GM23338 (cell line): ENCODE data around the gene SERPINA5. TPM values are rescaled to one million over a fixed set of nuclear protein-coding genes. Genes with fewer than 3 reads are reported as not detected.

Experiments
- ATAC-seq: fragments of 200-7000 bp; cut with Tn5 transposase; 3 replicates; pipeline ENCODE4 v1.9.1; 2020
- DNase-seq: peaks from one replicate; pipeline ENCODE4 v3.0.0-alpha.2; 2015; ENCODE audit warnings: low spot score
- H2AFZ ChIP-seq: fragments of 200-600 bp; sonication (generic); 2 replicates; pipeline ENCODE4 v1.8.0; 2016; ENCODE audit warnings: antibody characterized with exemption, mild to moderate bottlenecking, moderate library complexity
- H3F3A ChIP-seq: fragments of 200-600 bp; sonication (generic); replicated peaks from 2 replicates; pipeline ENCODE4 v1.8.0; 2017; ENCODE audit warnings: antibody characterized with exemption, mixed run types, low read depth
- H3K27ac ChIP-seq: fragments of 200-600 bp; sonication (generic); 2 replicates; pipeline ENCODE4 v1.6.1; 2016; ENCODE audit warnings: low read depth
- H3K27me3 ChIP-seq: fragments of 200-600 bp; sonication (generic); 2 replicates; pipeline ENCODE4 v1.8.0; 2016; ENCODE audit warnings: mild to moderate bottlenecking, mixed run types, moderate library complexity; ENCODE audit not compliant: insufficient read depth
- H3K36me3 ChIP-seq: fragments of 200-600 bp; sonication (generic); 2 replicates; pipeline ENCODE4 v1.8.0; 2016; ENCODE audit warnings: mild to moderate bottlenecking; ENCODE audit not compliant: insufficient read depth
- H3K4me1 ChIP-seq: fragments of 200-600 bp; sonication (generic); 2 replicates; pipeline ENCODE4 v1.8.0; 2016; ENCODE audit warnings: mild to moderate bottlenecking, moderate library complexity; ENCODE audit not compliant: insufficient read depth
- H3K4me2 ChIP-seq: fragments of 200-600 bp; sonication (generic); 2 replicates; pipeline ENCODE4 v1.7.1; 2017; ENCODE audit warnings: mixed run types
- H3K4me3 ChIP-seq: fragments of 200-600 bp; sonication (generic); 2 replicates; pipeline ENCODE4 v1.6.1; 2016; ENCODE audit warnings: mixed run types
- H3K79me2 ChIP-seq: fragments of 200-600 bp; sonication (generic); replicated peaks from 2 replicates; pipeline ENCODE4 v1.8.0; 2017; ENCODE audit warnings: mild to moderate bottlenecking; ENCODE audit not compliant: insufficient read depth
- H3K9me2 ChIP-seq: fragments of 200-600 bp; sonication (generic); 2 replicates; pipeline ENCODE4 v1.8.0; 2017; ENCODE audit not compliant: insufficient read depth
- H4K20me1 ChIP-seq: fragments of 200-600 bp; sonication (generic); replicated peaks from 2 replicates; pipeline ENCODE4 v1.8.0; 2017; ENCODE audit warnings: mild to moderate bottlenecking; ENCODE audit not compliant: insufficient read depth
- H3K27ac Mint-ChIP-seq: 2 replicates; pipeline ENCODE4 v1.8.0; 2020; ENCODE audit warnings: inconsistent platforms, mild to moderate bottlenecking, moderate library complexity, mixed read lengths
- H3K27me3 Mint-ChIP-seq: 3 replicates; pipeline ENCODE4 v1.8.0; 2022; ENCODE audit warnings: low read depth, mild to moderate bottlenecking, moderate library complexity, mixed read lengths, inconsistent platforms; ENCODE audit not compliant: insufficient read depth, poor library complexity
- H3K36me3 Mint-ChIP-seq: 3 replicates; pipeline ENCODE4 v1.8.0; 2021; ENCODE audit warnings: low read depth, mild to moderate bottlenecking, inconsistent platforms, moderate library complexity, mixed read lengths
- H3K4me1 Mint-ChIP-seq: 3 replicates; pipeline ENCODE4 v1.8.0; 2020; ENCODE audit warnings: mild to moderate bottlenecking, inconsistent platforms, mixed read lengths
- H3K4me3 Mint-ChIP-seq: 3 replicates; pipeline ENCODE4 v1.8.0; 2021; ENCODE audit warnings: moderate library complexity, mild to moderate bottlenecking, inconsistent platforms, mixed read lengths
- H3K9me3 Mint-ChIP-seq: 3 replicates; pipeline ENCODE4 v1.8.0; 2020; ENCODE audit warnings: moderate library complexity, mild to moderate bottlenecking, inconsistent platforms, mixed read lengths
- CREB1 ChIP-seq: fragments of 250-450 bp; sonication (Bioruptor Pico); IDR thresholded peaks from 2 replicates; pipeline ENCODE4 v1.5.0; 2020; ENCODE audit warnings: low read depth, mild to moderate bottlenecking, moderate library complexity
- CTCF ChIP-seq, 2 experiments: fragments of 200-600 bp in 1 of 2; sonication (generic) in 1 of 2; conservative IDR thresholded peaks; 2 replicates each; pipeline versions ENCODE4 v1.5.1 to v1.6.1; 2016 to 2017; ENCODE audit warnings: antibody characterized with exemption in 2 of 2, low read depth in 2 of 2, mild to moderate bottlenecking in 2 of 2, moderate library complexity in 1 of 2
- ETS1 ChIP-seq: IDR thresholded peaks from 2 replicates; pipeline ENCODE4 v1.6.1; 2016; ENCODE audit warnings: antibody characterized with exemption
- EZH2phosphoT487 ChIP-seq: fragments of 200-600 bp; sonication (generic); IDR thresholded peaks from one replicate; pipeline ENCODE4 v1.8.1; 2018; ENCODE audit warnings: antibody characterized with exemption; ENCODE audit not compliant: unreplicated experiment
- NANOG ChIP-seq: IDR thresholded peaks from 2 replicates; pipeline ENCODE4 v1.6.1; 2016; ENCODE audit warnings: antibody characterized with exemption, borderline replicate concordance
- REST ChIP-seq: IDR thresholded peaks from one replicate; pipeline ENCODE4 v1.6.1; 2018; ENCODE audit warnings: antibody characterized with exemption; ENCODE audit not compliant: unreplicated experiment
- STAT1 ChIP-seq: IDR thresholded peaks from one replicate; pipeline ENCODE4 v1.6.1; 2016; ENCODE audit warnings: antibody characterized with exemption; ENCODE audit not compliant: unreplicated experiment
- ZNF331 ChIP-seq: fragments of 250-450 bp; sonication (Bioruptor Pico); IDR thresholded peaks from 2 replicates; pipeline ENCODE4 v1.5.0; 2020; ENCODE audit warnings: low read depth, mild to moderate bottlenecking, moderate library complexity
- polyA plus RNA-seq: library from polyadenylated mRNA; unstranded; fragments of >200 nt; fragmentation: Nextera tagmentation; extraction: Ambion mirVana; gene quantifications from 2 replicates; pipeline ENCODE4 v1.2.1, GENCODE V29; 2016
- total RNA-seq: library from RNA; depleted of rRNA; stranded (reverse); fragments of >200 nt; shearing (Covaris generic); gene quantifications from 2 replicates; pipeline ENCODE4 v1.2.3, GENCODE V29; 2014

The SERPINA5 gene
- total and polyA plus RNA-seq, 2 experiments from 2014 or later = 0.81 to 0.90 TPM

GRCh38 chr14:94547151-94547680, 34.0 kb upstream of the SERPINA5 start:
- Histone ChIP-seq H2AFZ (no peak overlapping the region), H3K4me2 (no peak overlapping the region), H3K79me2 (no peaks in the 10 kb centered on the region), H3K4me1 (peaks cover 7% of the 10 kb centered on the region; the same call in 1 of the 2 replicates), H3K27ac (no peak overlapping the region), H3K27me3 (no peaks in the 10 kb centered on the region), H3K4me3 (no peak overlapping the region), H4K20me1 (no peaks in the 10 kb centered on the region), H3F3A (no peaks in the 10 kb centered on the region), H3K9me2 (no peaks in the 10 kb centered on the region), H3K36me3 (no peaks in the 10 kb centered on the region)
- Mint-ChIP-seq H3K27ac (no peak overlapping the region), H3K27me3 (peaks cover 15% of the 10 kb centered on the region), H3K9me3 (no peaks in the 10 kb centered on the region), H3K36me3 (no peaks in the 10 kb centered on the region), H3K4me3 (no peak overlapping the region), H3K4me1 (peaks cover 10% of the 10 kb centered on the region)
- ATAC-seq (no peak), DNase-seq (no peak)
- TF ChIP-seq ETS1 (no peak), STAT1 (no peak)

- Mint-ChIP-seq H3K4me3 (no peak overlapping the region), H3K4me1 (peaks cover 10% of the 10 kb centered on the region), H3K27me3 (peaks cover 11% of the 10 kb centered on the region), H3K9me3 (no peaks in the 10 kb centered on the region), H3K36me3 (no peaks in the 10 kb centered on the region), H3K27ac (no peak overlapping the region)
- H3K27ac ChIP-seq = no peak overlapping the region
- H2AFZ ChIP-seq = no peak overlapping the region
- no peak for DNase-seq
- no peaks in the 10 kb centered on the region for H3K9me2 ChIP-seq
- no peaks in the 10 kb centered on the region for H3K27me3 ChIP-seq
- H3K4me3 ChIP-seq = no peak overlapping the region
- H3K4me2 ChIP-seq = no peak overlapping the region
- no peaks in the 10 kb centered on the region for H3K79me2 ChIP-seq
- no peaks in the 10 kb centered on the region for H3K36me3 ChIP-seq
- no peak for ATAC-seq
- TF ChIP-seq ZNF331 (CRISPR knock-in tag) = no peak
- no peaks in the 10 kb centered on the region for H3F3A ChIP-seq
- no peaks in the 10 kb centered on the region for H4K20me1 ChIP-seq
- peaks cover 7% of the 10 kb centered on the region; the same call in 1 of the 2 replicates for H3K4me1 ChIP-seq
These were observed 33.5 kb upstream of the SERPINA5 start for GRCh38 chr14:94547726-94548125.

GRCh38 chr14:94548131-94548998, 32.9 kb upstream of the SERPINA5 start:
- DNase-seq = no peak
- Mint-ChIP-seq H3K4me3 (no peak overlapping the region), H3K9me3 (no peaks in the 10 kb centered on the region; the same call in 2 of the 3 replicates), H3K27me3 (peaks cover 11% of the 10 kb centered on the region), H3K36me3 (no peaks in the 10 kb centered on the region), H3K27ac (no peak overlapping the region), H3K4me1 (peaks cover 10% of the 10 kb centered on the region)
- no peaks in the 10 kb centered on the region for H3F3A ChIP-seq
- peaks cover 7% of the 10 kb centered on the region; the same call in 1 of the 2 replicates for H3K4me1 ChIP-seq
- H3K27ac ChIP-seq = no peak overlapping the region
- H3K4me3 ChIP-seq = no peak overlapping the region
- H3K27me3 ChIP-seq = no peaks in the 10 kb centered on the region
- no peaks in the 10 kb centered on the region for H3K36me3 ChIP-seq
- H2AFZ ChIP-seq = peak overlapping the region; percentile 80
- H3K79me2 ChIP-seq = no peaks in the 10 kb centered on the region
- ATAC-seq = no peak
- no peak overlapping the region for H3K4me2 ChIP-seq
- no peaks in the 10 kb centered on the region for H3K9me2 ChIP-seq
- no peaks in the 10 kb centered on the region for H4K20me1 ChIP-seq
- TF ChIP-seq REST (no peak), ETS1 (no peak), NANOG (no peak), ZNF331 (CRISPR knock-in tag) (no peak), EZH2phosphoT487 (no peak), CTCF (conservative IDR thresholded peaks at IDR 0.05; ENCODE audit: low read depth in 2 of 2) (no peak), STAT1 (no peak), CREB1 (no peak)
